HG03196 (cell line): ENCODE data around the gene CTAGE8.
"Not testable (repeated sequence)": the region's sequence is repeated elsewhere in the genome, so short reads cannot be mapped to it uniquely, and the experiment has no call there.

Experiments
- ATAC-seq: cut with Tn5 transposase; IDR thresholded peaks from one replicate; pipeline ENCODE4 v1.9.1; 2021; ENCODE audit not compliant: unreplicated experiment

Gene CTAGE8, protein sequence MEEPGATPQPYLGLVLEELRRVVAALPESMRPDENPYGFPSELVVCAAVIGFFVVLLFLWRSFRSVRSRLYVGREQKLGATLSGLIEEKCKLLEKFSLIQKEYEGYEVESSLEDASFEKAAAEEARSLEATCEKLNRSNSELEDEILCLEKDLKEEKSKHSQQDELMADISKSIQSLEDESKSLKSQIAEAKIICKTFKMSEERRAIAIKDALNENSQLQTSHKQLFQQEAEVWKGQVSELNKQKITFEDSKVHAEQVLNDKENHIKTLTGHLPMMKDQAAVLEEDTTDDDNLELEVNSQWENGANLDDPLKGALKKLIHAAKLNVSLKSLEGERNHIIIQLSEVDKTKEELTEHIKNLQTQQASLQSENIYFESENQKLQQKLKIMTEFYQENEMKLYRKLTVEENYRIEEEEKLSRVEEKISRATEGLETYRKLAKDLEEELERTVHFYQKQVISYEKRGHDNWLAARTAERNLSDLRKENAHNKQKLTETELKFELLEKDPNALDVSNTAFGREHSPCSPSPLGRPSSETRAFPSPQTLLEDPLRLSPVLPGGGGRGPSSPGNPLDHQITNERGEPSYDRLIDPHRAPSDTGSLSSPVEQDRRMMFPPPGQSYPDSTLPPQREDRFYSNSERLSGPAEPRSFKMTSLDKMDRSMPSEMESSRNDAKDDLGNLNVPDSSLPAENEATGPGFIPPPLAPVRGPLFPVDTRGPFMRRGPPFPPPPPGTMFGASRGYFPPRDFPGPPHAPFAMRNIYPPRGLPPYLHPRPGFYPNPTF

DNA sequence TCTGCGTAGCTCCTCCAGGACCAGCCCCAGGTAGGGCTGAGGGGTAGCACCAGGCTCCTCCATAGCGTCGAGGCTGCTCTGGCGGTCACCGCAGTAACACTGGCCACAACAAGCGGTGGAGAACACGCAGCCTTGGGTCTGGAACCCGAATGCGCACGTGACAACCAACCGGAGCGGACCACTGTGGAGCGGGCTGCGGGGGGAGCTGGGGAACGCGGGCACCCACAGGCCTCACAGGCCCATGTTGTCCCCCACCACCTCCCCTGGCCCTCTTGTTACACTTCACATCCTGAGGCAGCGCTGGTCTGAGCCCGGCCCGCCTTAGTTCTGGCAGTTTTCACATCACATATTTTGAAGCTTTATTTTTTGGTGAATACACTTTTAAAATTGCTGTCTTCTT is at the start of gene CTAGE8:
TSS of gene CTAGE8 (minus strand) at position 101 of the 400 bp plus-strand sequence. CDS start at position 63, 38 bp downstream.
- not testable (repeated sequence) for ATAC-seq

DNA sequence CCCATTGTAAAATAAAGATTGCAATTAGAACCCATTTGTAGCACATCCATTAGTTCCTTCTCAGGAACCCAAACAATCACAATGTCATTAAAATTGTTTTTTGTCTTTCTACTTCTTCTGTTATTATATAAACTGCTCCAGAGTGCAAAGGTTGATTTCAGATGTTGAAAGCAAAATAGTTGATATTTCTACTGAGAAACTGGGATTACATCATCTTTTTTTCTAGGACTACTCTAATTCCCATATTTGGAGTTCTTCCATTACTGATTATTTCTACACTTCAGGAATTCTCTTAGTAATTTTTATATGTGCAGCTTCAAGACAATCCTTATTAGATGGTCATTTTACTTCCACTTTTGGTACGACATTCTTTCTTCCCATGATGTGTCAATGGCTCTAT is 48.4 kb upstream of the CTAGE8 start:
- not testable (repeated sequence) for ATAC-seq

DNA sequence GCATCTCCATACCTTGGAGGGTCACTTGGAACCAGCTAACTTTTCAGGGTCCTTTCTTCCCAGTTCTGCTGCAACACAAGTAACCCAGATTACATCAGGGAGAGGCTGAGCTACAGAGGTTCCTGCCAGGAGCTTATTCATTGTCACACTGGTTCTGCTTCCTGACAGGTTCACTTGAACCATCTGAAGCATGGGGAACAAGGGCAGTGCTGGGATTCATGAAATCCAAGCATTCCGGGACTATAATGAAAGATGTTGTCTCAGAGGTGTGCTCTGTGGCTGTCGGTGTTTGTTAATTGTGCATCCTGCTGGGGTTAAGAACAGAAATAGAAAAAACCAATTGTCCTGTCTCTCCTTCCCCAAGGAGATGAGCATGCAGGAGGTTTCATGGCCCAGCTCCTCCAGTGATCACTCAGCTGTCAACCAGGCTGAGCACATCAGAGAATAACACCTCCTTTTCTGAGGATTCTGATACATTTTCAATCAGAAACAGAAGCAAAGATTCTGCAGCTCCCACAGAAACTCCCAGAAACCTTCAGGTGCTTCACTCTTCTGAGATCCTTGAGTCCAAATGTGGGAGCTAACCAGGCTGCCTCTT is 42.9 kb upstream of the CTAGE8 start, which contains the start of gene OR2A1:
TSS of gene OR2A1 (plus strand) at position 548 of the 598 bp plus-strand sequence. CDS start 5,706 bp downstream, outside the sequence.
- ATAC-seq: not testable (repeated sequence)

DNA sequence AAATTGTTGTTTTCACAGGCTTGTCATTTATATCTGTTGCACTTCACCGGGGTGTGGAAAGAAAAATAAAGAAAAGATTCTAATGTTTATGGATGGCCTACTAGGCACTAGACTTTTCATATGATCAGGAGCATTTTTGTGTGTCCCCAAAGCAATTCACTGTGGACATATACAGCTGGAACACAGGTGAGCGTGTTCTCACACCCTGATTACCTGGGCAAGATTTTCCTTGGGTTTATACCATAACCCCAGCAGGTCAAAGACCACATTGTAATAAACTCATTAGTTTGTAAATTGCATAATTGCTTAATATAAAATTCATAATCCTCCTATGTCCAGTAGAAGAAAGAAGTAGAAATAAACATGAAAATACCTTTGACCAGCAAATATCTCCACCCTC is 42.1 kb upstream of the CTAGE8 start:
- not testable (repeated sequence) for ATAC-seq

DNA sequence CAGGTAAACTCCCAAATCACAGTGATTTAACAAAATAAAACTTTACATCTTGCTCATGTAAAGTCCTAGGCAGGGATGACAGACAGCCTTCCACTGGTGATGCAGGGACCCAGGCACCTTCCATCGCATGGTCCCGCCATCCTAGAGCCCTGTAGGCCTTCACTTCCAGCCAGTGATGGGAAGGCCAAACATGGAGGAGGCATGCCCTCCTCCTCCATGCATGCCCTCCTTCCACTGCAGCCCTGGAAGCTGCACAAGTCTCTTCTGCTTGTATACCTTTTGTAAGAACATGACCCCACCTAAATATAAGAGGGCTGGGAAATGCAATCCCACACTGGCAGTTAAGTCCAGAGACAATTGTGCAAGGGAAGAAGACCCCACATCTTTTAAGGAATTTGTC is 40.6 kb upstream of the CTAGE8 start:
- ATAC-seq: not testable (repeated sequence)

DNA sequence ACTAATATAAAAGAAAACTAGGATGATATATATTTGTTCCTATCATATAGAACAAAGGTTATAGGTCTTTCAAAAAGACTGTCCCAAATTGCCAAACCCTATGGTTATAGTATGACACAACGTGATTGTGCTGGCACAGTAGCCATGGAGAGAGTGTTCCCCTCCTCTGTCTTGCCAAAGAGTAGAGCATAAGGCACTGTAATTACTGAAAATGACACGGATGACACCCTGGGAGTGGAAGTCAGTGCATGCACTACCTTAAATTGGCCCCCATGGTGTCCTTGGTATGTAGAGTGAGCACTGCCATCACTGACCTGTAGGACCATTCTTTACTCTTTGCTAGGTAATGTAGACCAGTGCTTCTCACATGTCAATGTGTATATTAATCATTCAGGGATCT is 36.1 kb upstream of the CTAGE8 start:
- ATAC-seq: not testable (repeated sequence)

DNA sequence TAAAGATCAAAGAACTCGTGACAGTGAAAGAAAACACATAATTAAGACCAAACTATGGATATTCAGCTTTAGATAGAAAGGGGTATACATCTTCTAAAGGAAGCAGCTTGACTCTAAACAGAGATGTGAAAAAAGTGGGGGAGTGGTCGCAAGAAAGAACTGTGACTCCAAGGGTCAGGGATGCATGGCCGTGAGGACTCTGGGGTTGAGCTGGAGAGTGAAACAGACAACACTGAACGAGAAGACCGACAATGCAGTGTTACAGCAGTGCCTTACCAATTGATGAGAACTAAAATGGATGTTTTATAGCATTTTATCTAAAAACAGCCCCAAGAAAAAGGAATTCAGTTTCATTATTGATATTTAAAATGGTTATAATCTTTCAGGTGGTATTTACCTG is 34.5 kb upstream of the CTAGE8 start:
- not testable (repeated sequence) for ATAC-seq

DNA sequence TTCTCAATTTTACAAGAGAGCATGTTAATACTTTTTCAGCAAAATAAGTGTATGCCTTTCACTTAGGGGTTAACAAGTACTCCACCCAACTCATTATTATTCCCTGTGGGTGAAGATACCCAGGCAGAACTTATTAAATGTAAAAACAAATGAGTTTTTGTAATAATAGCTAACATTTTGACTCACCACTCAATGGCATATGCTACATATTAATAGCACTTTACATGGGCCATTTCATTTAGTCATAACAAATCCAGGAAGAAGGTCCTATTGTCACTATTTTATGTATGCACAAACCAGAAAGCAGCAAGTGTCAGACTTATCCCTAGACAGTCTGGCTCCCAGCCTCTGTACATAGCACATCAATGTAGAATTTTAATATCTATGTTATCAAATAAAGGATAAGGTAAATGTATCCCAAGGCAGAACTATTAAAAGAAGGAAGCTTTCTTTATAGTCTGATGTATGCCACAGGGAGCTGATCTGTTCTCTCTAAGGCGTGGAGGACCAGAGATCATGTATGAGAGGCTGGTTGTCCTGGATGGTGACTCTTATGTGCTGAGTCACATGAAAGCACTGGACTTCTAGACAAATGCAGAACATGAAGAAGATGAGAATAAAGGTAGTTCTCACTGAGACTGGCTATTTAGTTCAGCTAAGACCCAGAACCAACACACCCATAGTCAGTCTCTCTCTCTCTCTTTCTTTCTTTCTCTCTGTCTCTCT is 33.7 kb upstream of the CTAGE8 start:
- not testable (repeated sequence) for ATAC-seq

DNA sequence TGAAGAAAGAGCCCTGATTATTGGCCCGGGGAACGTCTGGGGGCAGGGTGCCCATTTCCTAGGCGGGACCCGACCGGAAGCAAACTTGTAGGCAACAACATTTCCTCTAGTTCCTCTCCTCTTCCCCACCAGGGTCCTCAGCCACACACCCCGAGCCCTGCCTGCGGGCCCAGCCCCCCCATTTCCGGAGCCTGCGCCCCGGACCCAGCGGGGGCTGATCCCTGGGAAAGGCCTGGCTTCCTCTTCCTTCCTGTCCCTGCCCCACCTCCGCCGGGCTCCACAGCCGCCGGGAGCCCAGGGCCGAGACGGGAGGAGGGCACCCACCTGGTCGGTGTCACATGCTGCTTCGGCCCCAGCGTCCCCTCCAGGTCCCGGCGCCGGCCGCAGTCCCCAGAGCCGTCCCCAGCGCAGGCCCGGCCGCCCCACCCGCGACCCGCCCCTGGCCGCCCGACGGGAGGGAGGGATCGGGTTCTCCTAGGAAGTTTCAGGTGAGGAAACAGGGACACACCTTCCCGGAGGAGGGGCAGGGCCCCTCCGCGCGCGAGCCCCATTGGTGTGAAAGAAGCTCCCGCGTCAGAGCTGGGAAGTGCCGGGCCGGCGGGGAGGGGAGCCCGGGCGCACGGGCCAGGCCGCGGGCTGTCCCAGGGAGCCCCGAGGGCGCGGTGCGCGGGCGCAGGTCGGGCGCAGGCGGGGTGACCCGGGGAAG is 24.9 kb upstream of the CTAGE8 start:
- peak; percentile 68 for ATAC-seq

DNA sequence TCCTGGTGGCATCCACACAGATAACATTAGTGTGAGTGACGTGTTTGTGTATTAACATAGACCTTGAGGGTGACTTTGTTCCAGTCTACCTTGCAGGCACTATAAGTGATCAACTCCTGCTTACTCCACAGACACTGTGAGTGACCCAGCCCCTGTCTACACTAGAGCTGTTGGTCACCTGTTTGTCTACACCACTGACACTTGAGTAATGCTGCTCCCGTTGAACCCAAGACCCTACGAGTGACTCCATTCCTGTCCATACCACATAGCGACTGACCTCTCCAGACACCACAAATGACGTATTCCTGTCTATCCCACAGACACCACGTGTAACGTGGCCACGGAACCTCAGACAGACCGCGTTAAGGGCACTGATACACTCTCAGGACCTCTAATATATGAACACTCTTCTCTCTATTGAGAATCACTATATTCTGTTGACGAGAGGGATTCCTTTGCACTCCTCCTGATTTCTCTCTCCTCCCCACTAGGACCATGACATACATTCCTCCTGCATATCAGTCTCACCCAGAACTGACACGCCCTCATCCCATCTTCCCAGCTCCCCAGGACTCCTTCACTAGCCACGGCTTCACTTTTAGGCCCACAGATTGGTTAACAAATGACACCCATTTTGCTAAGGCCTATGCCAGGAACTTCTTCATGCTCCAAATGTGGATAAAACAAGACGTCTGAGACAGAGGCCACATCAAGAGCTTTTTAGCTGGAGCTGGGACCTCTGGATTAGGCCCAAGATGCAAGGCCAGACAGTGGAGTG is 23.5 kb upstream of the CTAGE8 start:
- not testable (repeated sequence) for ATAC-seq

DNA sequence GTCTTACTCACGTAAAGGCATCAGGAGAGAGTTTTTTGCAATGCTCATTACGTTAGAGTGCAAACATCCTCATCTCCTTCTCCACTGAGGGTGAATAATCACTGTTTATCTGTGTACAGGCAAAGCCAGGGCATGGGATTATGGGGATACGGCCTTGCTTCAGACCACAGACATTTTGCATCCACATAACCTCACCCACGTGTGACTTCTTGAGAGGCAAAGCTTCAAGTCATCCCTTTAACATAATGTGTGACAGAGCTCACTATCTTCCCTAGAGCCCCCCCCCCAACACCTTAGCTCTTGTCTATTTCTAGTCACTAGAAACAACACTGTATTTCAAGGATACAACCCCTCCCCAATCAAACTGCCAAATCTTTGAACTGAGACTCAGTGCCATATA is 22.5 kb upstream of the CTAGE8 start:
- ATAC-seq: not testable (repeated sequence)

DNA sequence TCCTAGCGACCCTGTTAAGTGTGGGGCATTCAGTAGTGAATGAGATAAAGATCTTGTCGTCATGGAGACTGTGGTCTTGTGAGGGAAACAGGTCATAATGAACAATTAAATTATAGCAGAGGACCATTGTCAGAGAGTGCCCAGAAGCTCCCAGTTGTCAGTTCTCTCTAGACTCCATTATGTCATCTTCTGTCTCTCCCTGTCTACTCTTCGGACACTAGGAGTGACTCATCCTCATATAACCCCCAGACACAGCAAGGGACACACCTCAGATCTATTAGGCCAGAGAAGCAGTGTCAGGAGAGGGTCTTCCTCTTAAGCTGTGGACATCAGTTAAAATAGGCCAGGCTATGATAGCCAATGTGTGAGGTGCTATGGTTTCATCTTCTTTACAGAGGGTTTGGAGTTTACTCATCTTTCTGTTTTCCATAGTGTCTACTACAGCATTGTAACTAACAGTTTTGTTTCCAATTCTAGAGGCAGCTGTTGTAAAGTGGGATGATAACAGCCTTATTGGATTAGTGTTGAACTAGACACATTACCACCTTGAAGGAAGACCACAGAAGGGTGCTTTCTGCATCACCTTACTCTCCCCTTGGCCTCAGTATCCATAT is 18.2 kb upstream of the CTAGE8 start:
- not testable (repeated sequence) for ATAC-seq

DNA sequence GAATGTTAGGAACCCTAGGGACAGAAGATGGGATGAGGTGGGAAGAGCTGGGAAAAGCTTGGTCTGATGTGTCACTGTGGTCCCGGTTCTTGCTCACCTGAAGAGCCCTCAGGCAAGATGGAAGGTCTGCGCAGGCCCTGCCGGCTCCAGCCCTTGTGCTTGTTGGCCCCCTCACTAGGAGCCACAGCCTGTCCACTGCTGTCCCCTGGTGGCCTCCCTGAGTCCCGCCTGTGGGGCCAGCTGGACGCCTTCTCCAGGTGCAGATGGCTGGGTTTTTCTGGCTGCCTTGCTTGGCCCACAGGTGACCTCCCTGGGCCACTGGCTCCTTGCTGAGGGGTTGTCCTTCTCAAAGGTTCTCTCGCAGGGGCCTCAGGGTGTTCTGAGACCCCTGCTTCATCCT is 14.6 kb upstream of the CTAGE8 start:
- not testable (repeated sequence) for ATAC-seq

DNA sequence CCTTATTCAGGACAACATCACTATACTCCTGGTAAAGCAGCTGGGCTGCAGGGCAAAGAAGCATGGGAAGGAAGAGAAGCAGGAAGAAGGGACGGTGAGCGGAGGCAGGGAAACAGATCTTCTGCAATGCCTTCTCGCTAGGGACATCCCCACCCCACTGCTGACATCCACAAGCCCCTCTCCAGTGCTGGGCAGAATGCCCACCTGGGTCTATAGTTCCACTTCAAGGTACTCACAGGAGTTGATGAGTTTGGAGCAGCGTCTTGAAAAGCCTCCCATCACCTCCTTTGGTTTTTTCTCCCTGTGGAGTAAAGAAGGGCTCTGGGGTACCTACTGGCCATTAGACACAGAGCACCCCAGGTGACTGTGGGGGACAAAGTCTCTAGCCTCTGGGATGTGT is 13.4 kb upstream of the CTAGE8 start:
- not testable (repeated sequence) for ATAC-seq

DNA sequence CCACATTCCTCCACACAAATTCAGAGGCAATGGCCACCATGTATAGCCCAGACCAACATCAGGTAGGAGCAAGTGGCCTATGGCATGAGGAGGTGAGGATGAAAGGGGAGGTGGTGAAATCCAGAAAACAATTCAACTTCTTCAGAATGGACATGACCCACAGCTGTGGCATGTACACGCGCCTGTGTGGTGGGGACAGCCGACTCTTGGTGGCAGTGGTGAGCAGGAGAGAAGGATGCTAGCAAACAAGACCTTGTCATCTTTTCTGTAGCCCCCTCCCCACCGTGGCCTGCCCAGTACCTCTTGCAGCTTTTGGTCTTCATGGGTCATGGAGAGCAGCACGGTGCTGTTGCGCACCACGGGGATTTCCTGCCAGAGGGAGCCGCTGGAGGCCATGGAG is 12.9 kb upstream of the CTAGE8 start:
- not testable (repeated sequence) for ATAC-seq

DNA sequence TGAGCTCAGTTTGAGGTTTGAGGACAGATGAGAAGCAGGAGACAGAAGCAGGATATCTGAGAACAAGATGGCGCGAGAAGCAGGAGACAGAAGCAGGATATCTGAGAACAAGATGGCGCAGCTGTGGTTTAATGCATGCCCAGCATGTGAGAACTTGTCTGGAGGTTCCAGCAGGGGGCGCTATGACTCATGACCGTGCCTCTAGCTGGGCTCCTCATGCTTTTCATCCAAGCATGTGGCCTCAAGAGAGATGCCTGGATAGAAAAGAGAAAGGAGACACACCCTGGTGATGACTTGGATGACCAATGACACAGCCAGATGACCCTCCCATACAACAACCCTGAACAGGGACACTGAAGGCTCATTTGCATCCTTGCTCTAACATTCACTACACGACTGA is 10.9 kb upstream of the CTAGE8 start:
- ATAC-seq: not testable (repeated sequence)

DNA sequence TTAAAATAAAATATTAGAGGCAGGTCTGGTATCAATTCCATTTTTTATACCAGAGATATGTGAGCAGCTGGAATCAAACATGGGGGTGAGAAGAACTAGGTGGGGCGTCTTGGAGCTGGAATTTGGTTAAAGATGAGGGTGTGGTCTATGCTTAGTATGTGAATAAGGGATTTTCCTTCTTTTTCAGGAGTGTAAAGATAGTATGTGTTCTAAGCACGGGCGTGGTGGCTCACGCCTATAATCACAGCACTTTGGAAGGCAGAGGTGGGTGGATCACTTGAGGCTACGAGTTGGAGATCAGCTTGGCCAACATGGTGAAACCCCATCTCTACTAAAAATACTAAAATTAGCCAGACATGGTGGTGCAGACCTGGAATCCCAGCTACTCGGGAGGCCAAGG is 6.2 kb upstream of the CTAGE8 start:
- not testable (repeated sequence) for ATAC-seq

DNA sequence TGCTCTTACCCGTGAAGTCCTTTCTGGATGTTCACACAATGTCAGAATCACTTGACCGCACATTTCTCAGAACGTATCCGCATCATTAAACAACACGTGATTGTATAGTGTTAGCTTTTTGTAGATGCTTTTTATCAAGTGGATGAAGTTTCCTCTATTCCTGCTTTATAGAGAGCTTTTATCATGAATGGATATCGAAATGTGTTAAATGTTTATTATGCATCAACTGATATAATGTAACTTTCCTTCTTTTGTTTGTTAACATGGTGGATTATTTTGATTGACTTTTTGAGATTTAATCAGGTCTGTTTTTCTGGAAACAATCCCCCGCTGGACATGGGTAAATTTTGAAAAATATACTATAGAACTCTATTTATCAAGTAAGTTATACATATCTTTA is 4.4 kb downstream of the CTAGE8 start, which contains the start of gene OR2A7:
TSS of gene OR2A7 (minus strand) at position 101 of the 400 bp plus-strand sequence. CDS start 5,164 bp downstream, outside the sequence.
- ATAC-seq: not testable (repeated sequence)

DNA sequence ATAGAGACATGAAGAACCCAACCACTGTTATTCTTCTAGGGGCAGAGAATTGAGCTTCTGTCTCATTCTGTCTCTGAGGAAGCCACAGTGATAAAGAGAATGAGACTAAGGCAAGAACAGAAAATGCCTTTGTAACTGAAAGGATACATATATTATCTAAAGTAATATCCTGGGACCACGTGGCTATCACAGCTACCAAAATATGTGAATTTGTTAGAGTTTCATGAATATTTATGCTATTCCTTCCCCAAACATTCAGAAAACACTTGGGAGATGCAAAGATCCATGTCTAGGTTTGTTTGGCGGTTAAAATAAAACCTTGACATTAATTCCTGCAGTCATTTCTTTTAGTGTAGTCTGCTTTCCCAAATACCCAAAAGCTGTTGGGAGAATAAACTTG is 7.0 kb downstream of the CTAGE8 start:
- not testable (repeated sequence) for ATAC-seq
